Spleen (tissue), 11 donors: ENCODE measurements around the gene HIP1. TPM values are rescaled to one million over a fixed set of nuclear protein-coding genes. Genes with fewer than 3 reads are reported as not detected.

ENCODE experiments used
- DNase-seq: peaks from one replicate; pipeline ENCODE4 v3.0.0-alpha.2; 2020
- H3K27ac ChIP-seq, 8 donors: fragments of 200-600 bp; sonication (generic) in 7 of 8; 1 replicate in 4 of 8; 2 replicates in 4 of 8; pipeline versions ENCODE4 v1.5.0 to v1.8.0; 2016 to 2021; ENCODE audit warnings: inconsistent platforms in 4 of 8, mild to moderate bottlenecking in 4 of 8, moderate library complexity in 1 of 8
- H3K27me3 ChIP-seq, 7 donors: fragments of 200-600 bp; sonication (generic) in 6 of 7; replicated peaks in 1 of 7; 1 replicate in 4 of 7; 2 replicates in 3 of 7; pipeline versions ENCODE4 v1.5.0 to v1.8.0; 2016 to 2021; ENCODE audit warnings: inconsistent platforms in 3 of 7, mild to moderate bottlenecking in 1 of 7
- H3K36me3 ChIP-seq, 6 donors: fragments of 200-600 bp; sonication (generic) in 5 of 6; 1 replicate in 4 of 6; 2 replicates in 2 of 6; pipeline versions ENCODE4 v1.5.0 to v1.8.0; 2016 to 2021; ENCODE audit warnings: inconsistent platforms in 2 of 6
- H3K4me1 ChIP-seq, 6 donors: fragments of 200-600 bp; sonication (generic) in 5 of 6; 1 replicate in 3 of 6; 2 replicates in 3 of 6; pipeline versions ENCODE4 v1.5.0 to v1.8.0; 2016 to 2021; ENCODE audit warnings: inconsistent platforms in 3 of 6
- H3K4me3 ChIP-seq, 8 donors: fragments of 200-600 bp; sonication (generic) in 7 of 8; 1 replicate in 4 of 8; 2 replicates in 4 of 8; pipeline versions ENCODE4 v1.5.0 to v1.8.0; 2016 to 2021; ENCODE audit warnings: inconsistent platforms in 4 of 8, mild to moderate bottlenecking in 4 of 8, moderate library complexity in 2 of 8
- H3K9me3 ChIP-seq, 8 donors: fragments of 200-600 bp; sonication (generic) in 7 of 8; 1 replicate in 4 of 8; 2 replicates in 4 of 8; pipeline versions ENCODE4 v1.5.0 to v1.8.0; 2016 to 2021; ENCODE audit warnings: inconsistent platforms in 4 of 8
- POLR2A ChIP-seq, 3 donors: fragments of 450-650 bp; IDR thresholded peaks; one replicate each; pipeline ENCODE4 v1.5.1; 2017; ENCODE audit warnings: antibody characterized with exemption in 3 of 3, mild to moderate bottlenecking in 1 of 3
- POLR2AphosphoS5 ChIP-seq, 3 donors: sonication (generic); formaldehyde crosslinking; IDR thresholded peaks; one replicate each; pipeline ENCODE4 v1.5.1; 2017; ENCODE audit warnings: antibody characterized with exemption in 3 of 3
- WGBS, 5 donors: extraction: QIAGEN DNeasy Blood & Tissue Kit in 3 of 5; methylation state at CpG; one replicate each; pipeline versions ENCODE4 v1.1.5 to v1.1.7; 2013 to 2018; 5-methylcytosine and 5-hydroxymethylcytosine counted together
- intact Hi-C: fragments of 100-400 bp; cut with DNase I; formaldehyde crosslinking; loops from one replicate; pipeline ENCODE4 v1.15.0; 2023; ENCODE audit warnings: low total_unique reads
- polyA plus RNA-seq, 3 donors: library from polyadenylated mRNA; stranded (reverse); fragments of 200-250 nt; gene quantifications; one replicate each; pipeline ENCODE4 v1.2.1, GENCODE V29; 2013
- total RNA-seq, 7 donors: library from RNA; depleted of rRNA in 3 of 7; stranded (reverse); fragments of >200 nt in 3 of 7; fragmentation: NEBNext Ultra II Directional in 4 of 7; extraction: Animal tissue kit (Norgen Biotek cat#: 25700) in 4 of 7; gene quantifications; one replicate each; pipeline versions ENCODE4 v1.1.0 to v1.2.1, GENCODE V29; 2016 to 2021
- TF ChIP-seq, protein P1 (sequence below), 11 experiments: fragments of 200-600 bp in 7 of 11; fragments of 450-650 bp in 4 of 11; sonication (generic) in 4 of 11; IDR thresholded peaks in 8 of 11; conservative IDR thresholded peaks in 3 of 11; 1 replicate in 7 of 11; 2 replicates in 4 of 11; pipeline versions ENCODE4 v1.4.0 to v1.8.0; 2016 to 2021; ENCODE audit warnings: antibody characterized with exemption in 11 of 11, inconsistent platforms in 4 of 11, mild to moderate bottlenecking in 1 of 11
- donor health status: healthy with polysubstance abuse.
- donor health status: DM: no; HTN: no; CAD: no; lungs with moderate emphysema.
- donor health status: DM: no; HTN: no; CAD: no.
- donor health status: Bipolar disorder and iron deficiency.
- donor health status: healthy.
- donor health status: DM: no; HTN: no; CAD: no.
- donor health status: DM: yes; HTN: yes; CAD: no.

HIP1 gene
- total and polyA plus RNA-seq, 10 donors: 3.4 to 52.6 (median 35.1) TPM

GRCh38 chr7:75625868-75626267 lies 112.9 kb downstream of the HIP1 start:
- no peak for DNase-seq
- Histone ChIP-seq H3K27ac (peak overlapping the region in 1 of 8 donors; percentile 89), H3K4me3 (no peak overlapping the region), H3K36me3 (peaks cover 0 to 7% (median 0%) of the 10 kb centered on the region in 6 donors), H3K9me3 (peaks cover 0 to 20% (median 10%) of the 10 kb centered on the region in 8 donors), H3K27me3 (no peaks in the 10 kb centered on the region), H3K4me1 (peaks cover 15 to 51% (median 36%) of the 10 kb centered on the region in 6 donors)
- WGBS, 5 donors: 89 to 99% (median 96%) methylated on average over 5 of the region's 5 CpGs
- TF ChIP-seq, protein P1, sequence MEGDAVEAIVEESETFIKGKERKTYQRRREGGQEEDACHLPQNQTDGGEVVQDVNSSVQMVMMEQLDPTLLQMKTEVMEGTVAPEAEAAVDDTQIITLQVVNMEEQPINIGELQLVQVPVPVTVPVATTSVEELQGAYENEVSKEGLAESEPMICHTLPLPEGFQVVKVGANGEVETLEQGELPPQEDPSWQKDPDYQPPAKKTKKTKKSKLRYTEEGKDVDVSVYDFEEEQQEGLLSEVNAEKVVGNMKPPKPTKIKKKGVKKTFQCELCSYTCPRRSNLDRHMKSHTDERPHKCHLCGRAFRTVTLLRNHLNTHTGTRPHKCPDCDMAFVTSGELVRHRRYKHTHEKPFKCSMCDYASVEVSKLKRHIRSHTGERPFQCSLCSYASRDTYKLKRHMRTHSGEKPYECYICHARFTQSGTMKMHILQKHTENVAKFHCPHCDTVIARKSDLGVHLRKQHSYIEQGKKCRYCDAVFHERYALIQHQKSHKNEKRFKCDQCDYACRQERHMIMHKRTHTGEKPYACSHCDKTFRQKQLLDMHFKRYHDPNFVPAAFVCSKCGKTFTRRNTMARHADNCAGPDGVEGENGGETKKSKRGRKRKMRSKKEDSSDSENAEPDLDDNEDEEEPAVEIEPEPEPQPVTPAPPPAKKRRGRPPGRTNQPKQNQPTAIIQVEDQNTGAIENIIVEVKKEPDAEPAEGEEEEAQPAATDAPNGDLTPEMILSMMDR (IDR thresholded peaks at IDR 0.05 in 8 of 11, conservative IDR thresholded peaks at IDR 0.05 in 3 of 11): no peak
- TF ChIP-seq POLR2AphosphoS5 (IDR thresholded peaks at IDR 0.05) (no peak), POLR2A (IDR thresholded peaks at IDR 0.05) (no peak)
- intact Hi-C loops: no loop called here

- Histone ChIP-seq H3K27ac (peak overlapping the region; percentile 57 to 91 (median 88)), H3K4me1 (peaks cover 16 to 61% (median 49%) of the 10 kb centered on the region in 6 donors), H3K36me3 (peaks cover 0 to 7% (median 0%) of the 10 kb centered on the region in 6 donors), H3K4me3 (peak overlapping the region in 1 of 8 donors; percentile 40), H3K27me3 (no peaks in the 10 kb centered on the region), H3K9me3 (peaks cover 0 to 20% (median 10%) of the 10 kb centered on the region in 8 donors)
- peak; percentile 18 to 79 (median 48) for TF ChIP-seq POLR2AphosphoS5 (IDR thresholded peaks at IDR 0.05)
- no peak for TF ChIP-seq POLR2A (IDR thresholded peaks at IDR 0.05)
- TF ChIP-seq, protein P1 (IDR thresholded peaks at IDR 0.05 in 8 of 11, conservative IDR thresholded peaks at IDR 0.05 in 3 of 11): no peak
- DNase-seq: peak; percentile 89
- intact Hi-C loops: no loop called here
- WGBS, 5 donors: 41 to 57% (median 47%) methylated on average over 12 to 13 of the region's 13 CpGs
Observed at GRCh38 chr7:75624134-75624832, 114.5 kb downstream of the HIP1 start.

GRCh38 chr7:75623390-75624133 lies 115.2 kb downstream of the HIP1 start:
- intact Hi-C loops: no loop called here
- no peaks in the 10 kb centered on the region for H3K27me3 ChIP-seq
- H3K9me3 ChIP-seq: peaks cover 0 to 18% (median 9%) of the 10 kb centered on the region in 8 donors
- no peak for DNase-seq
- WGBS, 5 donors: 56 to 69% (median 67%) methylated on average over 16 of the region's 16 CpGs
- H3K4me1 ChIP-seq: peaks cover 20 to 69% (median 56%) of the 10 kb centered on the region in 6 donors
- peaks cover 0 to 7% (median 0%) of the 10 kb centered on the region in 6 donors for H3K36me3 ChIP-seq
- TF ChIP-seq POLR2AphosphoS5 (IDR thresholded peaks at IDR 0.05): peak in 2 of 3 donors; percentile 32 to 50
- no peak for TF ChIP-seq POLR2A (IDR thresholded peaks at IDR 0.05)
- peak overlapping the region; percentile 46 to 91 (median 88) for H3K27ac ChIP-seq
- peak overlapping the region in 1 of 8 donors; percentile 40 for H3K4me3 ChIP-seq

GRCh38 chr7:75621124-75621523 lies 117.6 kb downstream of the HIP1 start:
- 36 to 54% (median 44%) methylated on average over 9 of the region's 9 CpGs for WGBS, 5 donors
- TF ChIP-seq, protein P1 (IDR thresholded peaks at IDR 0.05 in 8 of 11, conservative IDR thresholded peaks at IDR 0.05 in 3 of 11): no peak
- peak; percentile 37 to 70 (median 58) for TF ChIP-seq POLR2AphosphoS5 (IDR thresholded peaks at IDR 0.05)
- TF ChIP-seq POLR2A (IDR thresholded peaks at IDR 0.05): no peak
- peak; percentile 81 for DNase-seq
- peak overlapping the region in 1 of 8 donors; percentile 17 for H3K4me3 ChIP-seq
- peaks cover 0 to 5% (median 0%) of the 10 kb centered on the region in 8 donors for H3K9me3 ChIP-seq
- peak overlapping the region in 6 of 8 donors; percentile 42 to 89 (median 76) for H3K27ac ChIP-seq
- H3K4me1 ChIP-seq: peaks cover 35 to 93% (median 80%) of the 10 kb centered on the region in 6 donors
- H3K36me3 ChIP-seq: no peaks in the 10 kb centered on the region
- H3K27me3 ChIP-seq: no peaks in the 10 kb centered on the region
- intact Hi-C loops: no loop called here
